ENCODE measurements around the gene HJV.

HJV gene

GRCh38 chr1:145977016-145977415, 44.5 kb downstream of the HJV start:
- DNase-seq (ENCODE audit: low spot score) = no peak

GRCh38 chr1:145975216-145975615, 46.3 kb downstream of the HJV start:
- DNase-seq (ENCODE audit: low spot score) = no peak

GRCh38 chr1:145974721-145975120, 46.8 kb downstream of the HJV start:
- DNase-seq (ENCODE audit: low spot score) = no peak

- no peak for DNase-seq (ENCODE audit: low spot score)
Measured at GRCh38 chr1:145972580-145972979, 49.0 kb downstream of the HJV start.
